Measurements from ENCODE around the gene TMEM86A. TPM values are rescaled to one million over a fixed set of nuclear protein-coding genes. Genes with fewer than 3 reads are reported as not detected.

The TMEM86A gene
- total and polyA plus RNA-seq, 2 of the 8 experiments (the other 6 are each of a cell fraction or from before 2014, with no cell fraction given) = 1.5 to 1.7 TPM

DNA sequence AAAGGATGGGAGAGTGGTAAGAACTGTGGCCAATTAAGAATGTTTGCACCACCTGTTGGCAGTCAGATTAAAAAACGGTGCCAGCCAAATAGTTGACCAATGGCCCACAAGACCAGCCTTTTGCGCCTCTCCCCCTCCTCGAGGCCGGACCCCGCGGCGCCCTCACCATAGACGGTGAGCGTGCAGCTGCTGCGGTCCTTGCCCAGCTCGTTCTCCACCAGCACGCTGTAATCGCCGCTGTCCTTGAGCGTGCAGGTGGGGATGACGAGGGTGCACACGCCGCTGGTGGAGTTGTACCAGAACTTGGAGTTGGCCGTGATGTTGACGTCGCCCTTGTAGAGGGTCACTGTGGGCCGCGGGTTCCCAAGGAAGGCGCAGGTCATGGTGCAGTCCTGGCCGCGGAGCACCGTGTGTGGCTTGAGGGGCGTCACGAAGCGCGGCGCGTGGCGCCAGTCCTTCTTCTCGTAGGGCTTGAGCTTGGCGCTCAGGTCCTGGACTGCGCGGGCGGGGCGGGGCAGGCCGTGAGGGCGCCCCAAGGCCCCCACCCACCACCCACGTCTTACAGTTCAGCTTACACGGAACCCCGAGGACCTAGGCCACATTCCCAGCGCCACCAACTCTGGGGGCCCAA lies 7.2 kb downstream of the TMEM86A start:
- no peak overlapping the region for H2AK5ac ChIP-seq (ENCODE audit: low read depth, low read length)
- H3K27ac ChIP-seq (ENCODE audit: low read depth, low read length) = no peak overlapping the region
- H3K36me3 ChIP-seq (ENCODE audit: control insufficient read depth in 2 of 4, insufficient read depth in 4 of 4, low read length in 3 of 4) = no peaks in the 10 kb centered on the region
- no peak overlapping the region for H3K56ac ChIP-seq (replicated peaks; ENCODE audit: insufficient read length, low read depth, low read length)
- no peak overlapping the region for H2BK15ac ChIP-seq (ENCODE audit: low read length)
- no peak overlapping the region for H4K91ac ChIP-seq (replicated peaks; ENCODE audit: insufficient read length, low read length)
- no peak overlapping the region for H2AFZ ChIP-seq (ENCODE audit: low read length)
- H2BK12ac ChIP-seq (ENCODE audit: low read depth, low read length) = no peak overlapping the region
- peaks cover 6% of the 10 kb centered on the region; the same call in 1 of the 2 replicates for H3K23me2 ChIP-seq (ENCODE audit: low read depth, low read length)
- no peak overlapping the region for H3K14ac ChIP-seq (ENCODE audit: insufficient read length)
- H3K9ac ChIP-seq (replicated peaks in 1 of 4; ENCODE audit: extremely low read depth in 1 of 4, low read depth in 3 of 4, low read length in 3 of 4) = no peak overlapping the region; a peak in 3 of 7 replicates
- H2BK120ac ChIP-seq (replicated peaks; ENCODE audit: low read depth, low read length) = no peak overlapping the region
- H3K27me3 ChIP-seq (replicated peaks in 1 of 4; ENCODE audit: control insufficient read depth in 3 of 4, extremely low read depth in 1 of 4, insufficient read depth in 3 of 4, low read length in 3 of 4) = peaks cover 0 to 2% (median 0%) of the 10 kb centered on the region in 4 experiments; a peak in 3 of 7 replicates
- H3K79me2 ChIP-seq (ENCODE audit: control insufficient read depth in 1 of 2, insufficient read depth in 2 of 2, low read length in 2 of 2) = no peaks in the 10 kb centered on the region
- no peak for DNase-seq (ENCODE audit: low read depth in 1 of 2, low spot score in 2 of 2)
- 68% methylated on average over 33 of the region's 46 CpGs; no CpG with 5 or more reads in 1 of the 2 experiments for WGBS, 2 experiments (ENCODE audit: extremely low coverage in 1 of 2, insufficient coverage in 1 of 2, insufficient read length in 1 of 2, insufficient replicate concordance in 2 of 2, low coverage in 1 of 2, low lambda C conversion rate in 2 of 2, missing lambda C conversion rate in 1 of 2)
- H2BK5ac ChIP-seq (ENCODE audit: low read depth, low read length) = no peak overlapping the region
- H3K4me2 ChIP-seq (ENCODE audit: insufficient read depth in 1 of 2, low read depth in 2 of 2, low read length in 2 of 2) = peak overlapping the region; percentile 63 to 89; a peak in 3 of 4 replicates
- no peaks in the 10 kb centered on the region for H4K20me1 ChIP-seq (replicated peaks in 1 of 2; ENCODE audit: control insufficient read depth in 1 of 2, insufficient read depth in 2 of 2, low read length in 2 of 2)
- H3K79me1 ChIP-seq (ENCODE audit: low read depth, low read length) = no peaks in the 10 kb centered on the region
- no peak for FAIRE-seq
- no peaks in the 10 kb centered on the region for H3K4me1 ChIP-seq (replicated peaks in 1 of 4; ENCODE audit: control insufficient read depth in 3 of 4, insufficient read depth in 4 of 4, low read length in 3 of 4)
- H4K5ac ChIP-seq (ENCODE audit: insufficient read length, low read depth, low read length) = no peak overlapping the region
- H3K18ac ChIP-seq (ENCODE audit: extremely low read depth, low read length) = peak overlapping the region; percentile 19; the same call in 1 of the 2 replicates
- H4K8ac ChIP-seq (ENCODE audit: extremely low read depth, insufficient read depth, low read length) = 0 out of 2 replicates have a peak overlapping the region, but pooled peaks have one; percentile 35
- TF ChIP-seq TAF1 (IDR thresholded peaks at IDR 0.05; ENCODE audit: low read depth, low read length) (peak; percentile 18; the same call in 1 of the 2 replicates), SAP30 (IDR thresholded peaks at IDR 0.05; ENCODE audit: insufficient read depth, insufficient replicate concordance, low read length) (no peak)
- H3K4ac ChIP-seq (replicated peaks; ENCODE audit: insufficient read length, low read depth, low read length) = no peak overlapping the region
- H3K4me3 ChIP-seq (ENCODE audit: extremely low read depth in 1 of 4, insufficient read depth in 2 of 4, low read depth in 3 of 4, low read length in 4 of 4) = peak overlapping the region; percentile 30 to 52 (median 39)
- CTCF ChIA-PET (ENCODE audit: partially characterized antibody) = interaction anchor here (0.8 to 2.6 kb wide), 10 partner anchors 8 to 59 kb away, joined by 3 to 14 read pairs (median 6); partner anchors contain the start of gene IGSF22
- no peaks in the 10 kb centered on the region for H3K9me3 ChIP-seq (ENCODE audit: insufficient read depth in 2 of 2, low read depth in 1 of 2, low read length in 1 of 2)
- H2BK20ac ChIP-seq (ENCODE audit: low read length) = no peak overlapping the region
- no peak overlapping the region for H3K23ac ChIP-seq (ENCODE audit: insufficient read length)
- POLR2A ChIA-PET (ENCODE audit: partially characterized antibody) = interaction anchor here (0.9 kb wide), 1 partner anchor 16 kb away, joined by 6 read pairs; no protein-coding TSS in a partner anchor
